ENCODE results near the gene TMEM234. TPM values are rescaled to one million over a fixed set of nuclear protein-coding genes. Genes with fewer than 3 reads are reported as not detected.

TMEM234 gene
- total RNA-seq, 4 donors from 2014 or later, result 38.4 to 52.8 (median 39.2) TPM

- Histone ChIP-seq H3K4me3 (replicated peaks in 1 of 3) (no peak overlapping the region), H3K9me3 (no peaks in the 10 kb centered on the region), H3K27me3 (no peaks in the 10 kb centered on the region), H3K27ac (peak overlapping the region in 1 of 3 donors; percentile 28), H3K36me3 (peaks cover 11 to 26% of the 10 kb centered on the region in 2 donors), H3K4me1 (peaks cover 27 to 40% of the 10 kb centered on the region in 2 donors)
- TF ChIP-seq POLR2A (IDR thresholded peaks at IDR 0.05) (no peak), CTCF (IDR thresholded peaks at IDR 0.05) (no peak)
- 86 to 88% methylated on average over 7 of the region's 7 CpGs for WGBS, 2 donors
- DNase-seq, result no peak
- intact Hi-C loops (cut with DNase I), result no loop called here
These were observed 3.1 kb downstream of the TMEM234 start for GRCh38 chr1:32219022-32219421.

GRCh38 chr1:32216566-32216965 lies 5.6 kb downstream of the TMEM234 start:
- peaks cover 11 to 23% of the 10 kb centered on the region in 2 donors for H3K36me3 ChIP-seq
- intact Hi-C loops (cut with DNase I), result no loop called here

GRCh38 chr1:32215629-32216480 lies 6.3 kb downstream of the TMEM234 start:
- peaks cover 8 to 19% of the 10 kb centered on the region in 2 donors for H3K4me1 ChIP-seq
- intact Hi-C loops (cut with DNase I), result no loop called here
- H3K27ac ChIP-seq, result peak overlapping the region in 2 of 3 donors; percentile 27 to 32
- H3K27me3 ChIP-seq, result no peaks in the 10 kb centered on the region
- peak; percentile 66 to 69 for DNase-seq
- H3K4me3 ChIP-seq (replicated peaks in 1 of 3), result no peak overlapping the region
- 83 to 92% methylated on average over 9 to 10 of the region's 10 CpGs for WGBS, 2 donors
- H3K36me3 ChIP-seq, result peaks cover 11 to 23% of the 10 kb centered on the region in 2 donors
- H3K9me3 ChIP-seq, result no peaks in the 10 kb centered on the region
- TF ChIP-seq POLR2A (IDR thresholded peaks at IDR 0.05), result no peak
- peak; percentile 40 to 75 (median 62) for TF ChIP-seq CTCF (IDR thresholded peaks at IDR 0.05)

More at GRCh38 chr1:32216566-32216965, 5.6 kb downstream of the TMEM234 start:
- H3K27me3 ChIP-seq, result no peaks in the 10 kb centered on the region
- no peak overlapping the region for H3K4me3 ChIP-seq (replicated peaks in 1 of 3)
- no peak for DNase-seq
- peaks cover 15 to 26% of the 10 kb centered on the region in 2 donors for H3K4me1 ChIP-seq
- H3K9me3 ChIP-seq, result no peaks in the 10 kb centered on the region
- TF ChIP-seq CTCF (IDR thresholded peaks at IDR 0.05), result no peak
- no peak for TF ChIP-seq POLR2A (IDR thresholded peaks at IDR 0.05)
- WGBS, 2 donors, result 88 to 92% methylated on average over 5 of the region's 5 CpGs
- no peak overlapping the region for H3K27ac ChIP-seq

GRCh38 chr1:32208891-32209328 lies 13.2 kb downstream of the TMEM234 start, which contains the start of gene DCDC2B:
Gene DCDC2B, plus strand, starts transcription at chr1:32209089. Its CDS starts 5 bp downstream, at chr1:32209094.
- Histone ChIP-seq H3K27ac (no peak within 1 kb of the TSS), H3K9me3 (no peaks in the 10 kb centered on the region), H3K4me3 (replicated peaks in 1 of 3) (no peak within 1 kb of the TSS), H3K4me1 (peaks cover 11 to 28% of the 10 kb centered on the region in 2 donors), H3K36me3 (no peaks in the 10 kb centered on the region), H3K27me3 (no peaks in the 10 kb centered on the region)
- 36 to 47% methylated on average over 2 to 3 of the region's 5 CpGs for WGBS, 2 donors
- TF ChIP-seq CTCF (IDR thresholded peaks at IDR 0.05) (no peak), POLR2A (IDR thresholded peaks at IDR 0.05) (no peak)
- DNase-seq, result peak; percentile 88 to 91
- intact Hi-C loops (cut with DNase I), result no loop called here

GRCh38 chr1:32208469-32208868 lies 13.7 kb downstream of the TMEM234 start:
- no peaks in the 10 kb centered on the region for H3K36me3 ChIP-seq
- no peaks in the 10 kb centered on the region for H3K27me3 ChIP-seq
- no peaks in the 10 kb centered on the region for H3K9me3 ChIP-seq
- no peak for DNase-seq
- H3K4me1 ChIP-seq, result peaks cover 11 to 28% of the 10 kb centered on the region in 2 donors
- WGBS, 2 donors, result 84 to 88% methylated on average over 6 of the region's 6 CpGs
- TF ChIP-seq POLR2A (IDR thresholded peaks at IDR 0.05), result no peak
- no peak for TF ChIP-seq CTCF (IDR thresholded peaks at IDR 0.05)
- intact Hi-C loops (cut with DNase I), result no loop called here
- no peak overlapping the region for H3K4me3 ChIP-seq (replicated peaks in 1 of 3)
- no peak overlapping the region for H3K27ac ChIP-seq
